ENCODE data around the gene CHRNE.

Gene CHRNE

GRCh38 chr17:4856937-4857314 lies 46.0 kb downstream of the CHRNE start:
- no peak overlapping the region for H3K9ac ChIP-seq (ENCODE audit: low read depth, low read length)
- H3K4me2 ChIP-seq (ENCODE audit: low read length): no peak overlapping the region
- peaks cover 20% of the 10 kb centered on the region for H3K4me1 ChIP-seq (ENCODE audit: control insufficient read depth, insufficient read depth, low read length)
- no peaks in the 10 kb centered on the region for H3K9me3 ChIP-seq (replicated peaks; ENCODE audit: low read length)
- H3K4me3 ChIP-seq (ENCODE audit: low read length): no peak overlapping the region
- H3K27me3 ChIP-seq (ENCODE audit: control insufficient read depth, insufficient read depth, low read length): no peaks in the 10 kb centered on the region
- H3K36me3 ChIP-seq (ENCODE audit: insufficient read depth, low read length): peaks cover 16% of the 10 kb centered on the region

GRCh38 chr17:4856271-4856936 lies 46.5 kb downstream of the CHRNE start:
- Histone ChIP-seq H3K4me3 (ENCODE audit: low read length) (no peak overlapping the region), H3K27me3 (ENCODE audit: control insufficient read depth, insufficient read depth, low read length) (no peaks in the 10 kb centered on the region), H3K9ac (ENCODE audit: low read depth, low read length) (no peak overlapping the region), H3K4me1 (ENCODE audit: control insufficient read depth, insufficient read depth, low read length) (peaks cover 20% of the 10 kb centered on the region), H3K4me2 (ENCODE audit: low read length) (no peak overlapping the region), H3K36me3 (ENCODE audit: insufficient read depth, low read length) (peaks cover 14% of the 10 kb centered on the region), H3K9me3 (replicated peaks; ENCODE audit: low read length) (no peaks in the 10 kb centered on the region)

- Histone ChIP-seq H3K9ac (ENCODE audit: low read depth, low read length) (no peak overlapping the region), H3K36me3 (ENCODE audit: insufficient read depth, low read length) (peaks cover 6% of the 10 kb centered on the region), H3K4me2 (ENCODE audit: low read length) (no peak overlapping the region), H3K9me3 (replicated peaks; ENCODE audit: low read length) (no peaks in the 10 kb centered on the region), H3K27me3 (ENCODE audit: control insufficient read depth, insufficient read depth, low read length) (no peaks in the 10 kb centered on the region), H3K4me1 (ENCODE audit: control insufficient read depth, insufficient read depth, low read length) (peaks cover 20% of the 10 kb centered on the region), H3K4me3 (ENCODE audit: low read length) (no peak overlapping the region)
Measured at GRCh38 chr17:4854111-4854681, 48.7 kb downstream of the CHRNE start.

- no peak overlapping the region for H3K4me2 ChIP-seq (ENCODE audit: low read length)
- H3K27me3 ChIP-seq (ENCODE audit: control insufficient read depth, insufficient read depth, low read length): no peaks in the 10 kb centered on the region
- H3K9ac ChIP-seq (ENCODE audit: low read depth, low read length): no peak overlapping the region
- H3K9me3 ChIP-seq (replicated peaks; ENCODE audit: low read length): no peaks in the 10 kb centered on the region
- no peak overlapping the region for H3K4me3 ChIP-seq (ENCODE audit: low read length)
- H3K36me3 ChIP-seq (ENCODE audit: insufficient read depth, low read length): peaks cover 6% of the 10 kb centered on the region
- H3K4me1 ChIP-seq (ENCODE audit: control insufficient read depth, insufficient read depth, low read length): peaks cover 12% of the 10 kb centered on the region
Measured at GRCh38 chr17:4853208-4853671, 49.7 kb downstream of the CHRNE start.

- H3K4me1 ChIP-seq (ENCODE audit: control insufficient read depth, insufficient read depth, low read length): peaks cover 6% of the 10 kb centered on the region
- no peak overlapping the region for H3K4me2 ChIP-seq (ENCODE audit: low read length)
- H3K9ac ChIP-seq (ENCODE audit: low read depth, low read length): no peak overlapping the region
- peaks cover 6% of the 10 kb centered on the region for H3K36me3 ChIP-seq (ENCODE audit: insufficient read depth, low read length)
- no peaks in the 10 kb centered on the region for H3K27me3 ChIP-seq (ENCODE audit: control insufficient read depth, insufficient read depth, low read length)
- H3K9me3 ChIP-seq (replicated peaks; ENCODE audit: low read length): no peaks in the 10 kb centered on the region
- no peak overlapping the region for H3K4me3 ChIP-seq (ENCODE audit: low read length)
Measured at GRCh38 chr17:4852567-4853207, 50.2 kb downstream of the CHRNE start.

GRCh38 chr17:4851084-4851483 lies 51.8 kb downstream of the CHRNE start:
- Histone ChIP-seq H3K4me2 (ENCODE audit: low read length) (no peak overlapping the region), H3K4me1 (ENCODE audit: control insufficient read depth, insufficient read depth, low read length) (peaks cover 9% of the 10 kb centered on the region), H3K9ac (ENCODE audit: low read depth, low read length) (no peak overlapping the region), H3K9me3 (replicated peaks; ENCODE audit: low read length) (no peaks in the 10 kb centered on the region), H3K36me3 (ENCODE audit: insufficient read depth, low read length) (peaks cover 6% of the 10 kb centered on the region), H3K4me3 (ENCODE audit: low read length) (no peak overlapping the region), H3K27me3 (ENCODE audit: control insufficient read depth, insufficient read depth, low read length) (no peaks in the 10 kb centered on the region)

- no peaks in the 10 kb centered on the region for H3K9me3 ChIP-seq (replicated peaks; ENCODE audit: low read length)
- no peak overlapping the region for H3K4me2 ChIP-seq (ENCODE audit: low read length)
- peaks cover 13% of the 10 kb centered on the region for H3K4me1 ChIP-seq (ENCODE audit: control insufficient read depth, insufficient read depth, low read length)
- no peaks in the 10 kb centered on the region for H3K27me3 ChIP-seq (ENCODE audit: control insufficient read depth, insufficient read depth, low read length)
- no peak overlapping the region for H3K4me3 ChIP-seq (ENCODE audit: low read length)
- peaks cover 6% of the 10 kb centered on the region for H3K36me3 ChIP-seq (ENCODE audit: insufficient read depth, low read length)
- no peak overlapping the region for H3K9ac ChIP-seq (ENCODE audit: low read depth, low read length)
Measured at GRCh38 chr17:4850246-4850645, 52.7 kb downstream of the CHRNE start.

- no peaks in the 10 kb centered on the region for H3K9me3 ChIP-seq (replicated peaks; ENCODE audit: low read length)
- no peaks in the 10 kb centered on the region for H3K27me3 ChIP-seq (ENCODE audit: control insufficient read depth, insufficient read depth, low read length)
- H3K36me3 ChIP-seq (ENCODE audit: insufficient read depth, low read length): no peaks in the 10 kb centered on the region
- H3K4me3 ChIP-seq (ENCODE audit: low read length): no peak overlapping the region
- peaks cover 13% of the 10 kb centered on the region for H3K4me1 ChIP-seq (ENCODE audit: control insufficient read depth, insufficient read depth, low read length)
- H3K4me2 ChIP-seq (ENCODE audit: low read length): no peak overlapping the region
- no peak overlapping the region for H3K9ac ChIP-seq (ENCODE audit: low read depth, low read length)
Measured at GRCh38 chr17:4849011-4849536, 53.8 kb downstream of the CHRNE start.
